H1 (cell line): ENCODE data around the gene ARHGEF7. TPM values are rescaled to one million over a fixed set of nuclear protein-coding genes. Genes with fewer than 3 reads are reported as not detected.

ENCODE experiments used
- CBX5 ChIP-seq: fragments of 300-800, 300-1000 bp; sonication (generic); IDR thresholded peaks from 2 replicates; pipeline ENCODE4 v1.7.1; 2016; ENCODE audit warnings: antibody characterized with exemption, low read length, low read depth
- HDAC2 ChIP-seq, 2 experiments: fragments of 300-600 bp in 1 of 2; sonication (generic) in 1 of 2; IDR thresholded peaks; 2 replicates each; pipeline ENCODE4 v1.6.1; 2011 to 2012; ENCODE audit warnings: low read depth in 2 of 2, low read length in 2 of 2, mild to moderate bottlenecking in 2 of 2, moderate library complexity in 2 of 2, borderline replicate concordance in 1 of 2, inconsistent platforms in 1 of 2
- JUN ChIP-seq: IDR thresholded peaks from 2 replicates; pipeline ENCODE4 v1.6.1; 2011; ENCODE audit warnings: low read depth, mild to moderate bottlenecking, improper control_type of control experiment, low read length
- KDM1A ChIP-seq: fragments of 200-600, 300-600 bp; sonication (generic); IDR thresholded peaks from 2 replicates; pipeline ENCODE4 v1.7.1; 2016; ENCODE audit warnings: mild to moderate bottlenecking, low read length, borderline replicate concordance
- MAFK ChIP-seq: IDR thresholded peaks from 2 replicates; pipeline ENCODE4 v1.6.1; 2012; ENCODE audit warnings: low read depth, mild to moderate bottlenecking, improper control_type of control experiment, low read length
- MAX ChIP-seq: IDR thresholded peaks from 2 replicates; pipeline ENCODE4 v1.6.1; 2012; ENCODE audit warnings: inconsistent platforms
- SIX5 ChIP-seq: IDR thresholded peaks from 2 replicates; pipeline ENCODE4 v1.6.1; 2011; ENCODE audit warnings: mild to moderate bottlenecking, low read depth, low read length
- TAF1 ChIP-seq: IDR thresholded peaks from 2 replicates; pipeline ENCODE4 v1.6.1; 2011; ENCODE audit warnings: mild to moderate bottlenecking, low read depth, low read length
- polyA plus RNA-seq, 7 experiments: library from polyadenylated mRNA; depleted of rRNA in 3 of 7; stranded (reverse) in 5 of 7; unstranded in 2 of 7; fragments of >200 nt in 5 of 7; fragments of 200-250 nt in 2 of 7; gene quantifications; 1 replicate in 5 of 7; 2 replicates in 1 of 7; 4 replicates in 1 of 7; pipeline versions ENCODE4 v1.2.1 to v1.2.3, GENCODE V29; 2011 to 2013; ENCODE audit warnings: missing spikeins in 2 of 7, mixed read lengths in 2 of 7
- total RNA-seq: library from RNA; stranded (reverse); fragmentation: NEBNext Ultra II Directional; extraction: Animal tissue kit (Norgen Biotek cat#: 25700); gene quantifications from 2 replicates; pipeline ENCODE4 v1.2.1, GENCODE V29; 2021

The ARHGEF7 gene
- total and polyA plus RNA-seq, 2 of the 8 experiments (the other 6 are each of a cell fraction or from before 2014, with no cell fraction given), result 26.2 to 56.5 TPM

GRCh38 chr13:111115061-111115964 is at the start of gene ARHGEF7 (continued):
- TF ChIP-seq CBX5, result no peak
- TF ChIP-seq SIX5, result no peak
- no peak for TF ChIP-seq JUN
- TF ChIP-seq MAX, result no peak
- TF ChIP-seq TAF1, result no peak
- TF ChIP-seq KDM1A, result peak; percentile 84
- no peak for TF ChIP-seq HDAC2 (IDR thresholded peaks at IDR 0.05; ENCODE audit: borderline replicate concordance in 1 of 2, low read depth in 2 of 2, low read length in 2 of 2)
- TF ChIP-seq MAFK, result no peak
